ENCODE results near the gene CLCN2.

Gene CLCN2

DNA sequence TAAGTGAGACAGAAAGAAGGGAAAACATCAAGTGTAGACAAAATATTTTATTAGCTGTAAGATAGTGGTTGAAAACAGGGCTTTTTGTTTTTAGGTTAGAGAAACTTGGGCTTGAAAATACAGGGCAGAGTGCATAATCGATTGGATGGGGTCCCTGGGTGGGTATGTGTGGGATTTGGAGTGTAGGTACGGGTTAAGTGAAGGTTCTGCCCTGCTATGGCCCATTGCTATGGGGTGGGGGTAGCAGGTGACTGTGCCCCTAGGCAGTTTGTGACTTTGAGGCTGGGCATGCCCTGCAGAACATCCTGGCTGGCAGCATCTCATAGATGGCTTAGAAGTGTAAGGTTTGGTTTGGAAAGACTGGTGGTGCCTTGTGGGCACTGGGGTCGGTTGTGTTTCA is 27.7 kb downstream of the CLCN2 start:
- no peak for DNase-seq
- Histone ChIP-seq H3K4me3 (no peak overlapping the region), H3K27ac (peak overlapping the region; percentile 36 to 97), H3K9me3 (no peaks in the 10 kb centered on the region), H3K36me3 (peaks cover 54 to 66% (median 65%) of the 10 kb centered on the region in 3 donors), H3K4me1 (peaks cover 0 to 26% (median 17%) of the 10 kb centered on the region in 4 donors), H3K27me3 (no peaks in the 10 kb centered on the region)
- TF ChIP-seq, protein P1, sequence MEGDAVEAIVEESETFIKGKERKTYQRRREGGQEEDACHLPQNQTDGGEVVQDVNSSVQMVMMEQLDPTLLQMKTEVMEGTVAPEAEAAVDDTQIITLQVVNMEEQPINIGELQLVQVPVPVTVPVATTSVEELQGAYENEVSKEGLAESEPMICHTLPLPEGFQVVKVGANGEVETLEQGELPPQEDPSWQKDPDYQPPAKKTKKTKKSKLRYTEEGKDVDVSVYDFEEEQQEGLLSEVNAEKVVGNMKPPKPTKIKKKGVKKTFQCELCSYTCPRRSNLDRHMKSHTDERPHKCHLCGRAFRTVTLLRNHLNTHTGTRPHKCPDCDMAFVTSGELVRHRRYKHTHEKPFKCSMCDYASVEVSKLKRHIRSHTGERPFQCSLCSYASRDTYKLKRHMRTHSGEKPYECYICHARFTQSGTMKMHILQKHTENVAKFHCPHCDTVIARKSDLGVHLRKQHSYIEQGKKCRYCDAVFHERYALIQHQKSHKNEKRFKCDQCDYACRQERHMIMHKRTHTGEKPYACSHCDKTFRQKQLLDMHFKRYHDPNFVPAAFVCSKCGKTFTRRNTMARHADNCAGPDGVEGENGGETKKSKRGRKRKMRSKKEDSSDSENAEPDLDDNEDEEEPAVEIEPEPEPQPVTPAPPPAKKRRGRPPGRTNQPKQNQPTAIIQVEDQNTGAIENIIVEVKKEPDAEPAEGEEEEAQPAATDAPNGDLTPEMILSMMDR (IDR thresholded peaks at IDR 0.05) = no peak
- intact Hi-C loops (cut with DNase I; ENCODE audit: low total_unique reads) = no loop called here

DNA sequence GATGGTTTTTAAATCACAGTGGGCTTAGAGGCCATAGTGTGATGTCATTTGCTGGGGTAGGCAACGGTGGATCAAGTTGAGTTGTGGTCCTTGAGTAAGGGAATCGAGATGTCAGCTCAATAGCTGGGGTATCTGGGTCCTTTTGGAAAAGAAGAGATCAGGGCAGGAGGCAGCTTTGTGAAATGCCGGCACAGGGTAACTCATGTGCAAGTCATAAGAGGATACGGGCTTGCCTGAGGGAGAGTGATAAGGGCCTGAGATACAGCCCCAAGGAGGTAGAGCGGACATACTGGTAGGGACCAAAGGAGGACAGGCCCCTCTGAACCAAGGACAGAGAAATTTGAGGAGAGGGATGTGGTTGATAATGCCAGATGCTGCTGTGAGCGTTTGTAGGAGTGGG is 28.2 kb downstream of the CLCN2 start:
- no peak for DNase-seq
- Histone ChIP-seq H3K4me1 (peaks cover 0 to 23% (median 12%) of the 10 kb centered on the region in 4 donors), H3K9me3 (no peaks in the 10 kb centered on the region), H3K36me3 (peaks cover 60 to 71% (median 70%) of the 10 kb centered on the region in 3 donors), H3K4me3 (no peak overlapping the region), H3K27ac (peak overlapping the region in 1 of 2 donors; percentile 36), H3K27me3 (no peaks in the 10 kb centered on the region)
- intact Hi-C loops (cut with DNase I; ENCODE audit: low total_unique reads) = no loop called here
- TF ChIP-seq, protein P1 (IDR thresholded peaks at IDR 0.05) = no peak

DNA sequence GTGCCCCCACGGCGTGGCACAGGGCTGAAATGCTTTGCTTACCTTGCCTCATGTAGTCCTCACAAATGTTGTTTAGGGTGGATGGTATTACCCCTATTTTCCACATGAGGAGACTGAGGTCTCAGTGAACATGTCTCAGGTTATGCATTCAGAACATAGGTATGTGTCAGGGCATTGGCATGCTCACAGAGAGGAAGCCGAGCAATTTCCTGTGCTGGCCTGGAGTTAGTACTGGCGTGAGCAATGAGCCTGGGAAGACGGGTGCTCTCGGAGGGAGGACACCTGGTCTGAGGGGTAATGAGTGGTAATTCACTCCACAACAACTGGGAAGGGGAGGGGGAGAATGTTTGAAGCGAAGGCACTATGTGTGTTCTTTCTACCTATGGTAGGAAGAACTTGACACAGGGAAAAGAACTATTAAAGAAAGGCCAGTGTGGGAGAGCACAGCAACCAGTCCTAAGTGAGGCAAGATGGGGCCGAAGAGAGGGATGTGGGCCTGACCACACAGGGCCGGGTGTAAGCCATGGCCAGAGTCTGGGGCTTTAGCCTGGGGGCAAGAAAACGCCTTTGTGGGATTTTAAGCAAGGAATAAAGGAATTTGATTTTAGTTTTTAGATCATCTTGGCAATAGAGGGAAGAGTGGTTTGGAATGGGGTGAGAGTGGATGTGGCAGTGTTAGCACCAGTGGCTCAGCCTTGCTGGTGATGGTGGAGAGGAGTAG is 28.9 kb downstream of the CLCN2 start:
- Histone ChIP-seq H3K9me3 (no peaks in the 10 kb centered on the region), H3K27ac (peak overlapping the region in 1 of 2 donors; percentile 36), H3K36me3 (peaks cover 66 to 78% (median 77%) of the 10 kb centered on the region in 3 donors), H3K4me1 (peaks cover 0 to 16% (median 6%) of the 10 kb centered on the region in 4 donors), H3K4me3 (no peak overlapping the region), H3K27me3 (no peaks in the 10 kb centered on the region)
- TF ChIP-seq, protein P1 (IDR thresholded peaks at IDR 0.05) = no peak
- intact Hi-C loops (cut with DNase I; ENCODE audit: low total_unique reads) = no loop called here
- no peak for DNase-seq

DNA sequence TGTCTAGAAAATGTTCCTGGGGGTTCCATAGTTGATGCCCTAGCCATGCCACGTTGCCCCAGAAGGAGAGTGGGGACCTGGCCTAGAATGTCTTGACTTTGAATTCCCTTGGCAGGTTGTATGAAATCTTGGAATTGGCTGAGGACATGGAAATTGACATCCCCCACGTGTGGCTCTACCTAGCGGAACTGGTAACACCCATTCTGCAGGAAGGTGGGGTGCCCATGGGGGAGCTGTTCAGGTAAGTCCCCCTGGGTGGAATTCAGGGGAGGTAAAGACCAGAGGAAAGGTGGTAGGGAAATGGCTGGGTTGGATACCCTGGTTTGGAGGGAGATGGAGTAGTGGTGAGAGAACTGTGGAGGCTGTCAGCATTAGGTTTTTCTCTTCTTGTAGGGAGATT is 32.9 kb downstream of the CLCN2 start:
- Histone ChIP-seq H3K9me3 (no peaks in the 10 kb centered on the region), H3K4me3 (no peak overlapping the region), H3K36me3 (peaks cover 97 to 100% (median 99%) of the 10 kb centered on the region in 3 donors), H3K4me1 (no peaks in the 10 kb centered on the region), H3K27me3 (no peaks in the 10 kb centered on the region), H3K27ac (no peak overlapping the region)
- TF ChIP-seq, protein P1 (IDR thresholded peaks at IDR 0.05) = no peak
- no peak for DNase-seq
- intact Hi-C loops (cut with DNase I; ENCODE audit: low total_unique reads) = no loop called here

DNA sequence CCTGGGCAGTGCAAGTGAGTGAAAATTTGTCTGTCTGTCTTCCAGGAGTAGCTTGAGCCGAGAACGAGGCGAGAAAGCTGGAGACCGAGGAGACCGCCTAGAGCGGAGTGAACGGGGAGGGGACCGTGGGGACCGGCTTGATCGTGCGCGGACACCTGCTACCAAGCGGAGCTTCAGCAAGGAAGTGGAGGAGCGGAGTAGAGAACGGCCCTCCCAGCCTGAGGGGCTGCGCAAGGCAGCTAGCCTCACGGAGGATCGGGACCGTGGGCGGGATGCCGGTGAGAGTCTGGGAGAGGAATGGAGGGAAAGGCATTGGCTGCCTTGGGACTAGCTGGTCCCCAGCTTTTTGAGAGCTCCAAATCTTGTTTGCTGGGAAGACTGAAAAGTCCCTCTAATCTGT is 34.2 kb downstream of the CLCN2 start:
- H3K4me1 ChIP-seq = peaks cover 0 to 2% (median 0%) of the 10 kb centered on the region in 4 donors
- H3K27ac ChIP-seq = no peak overlapping the region
- H3K36me3 ChIP-seq = peaks cover 99 to 100% (median 100%) of the 10 kb centered on the region in 3 donors
- no peak overlapping the region for H3K4me3 ChIP-seq
- intact Hi-C loops (cut with DNase I; ENCODE audit: low total_unique reads) = no loop called here
- H3K27me3 ChIP-seq = no peaks in the 10 kb centered on the region
- DNase-seq = peak in 1 of 2 donors; percentile 63
- no peaks in the 10 kb centered on the region for H3K9me3 ChIP-seq
- TF ChIP-seq, protein P1 (IDR thresholded peaks at IDR 0.05) = no peak
